ENCODE results near the gene MCTP1. TPM values are rescaled to one million over a fixed set of nuclear protein-coding genes. Genes with fewer than 3 reads are reported as not detected.

Gene MCTP1
- polyA plus RNA-seq, 1 donor (not counting 4 experiments of a cell fraction or from before 2014, with no cell fraction given): 4.9 TPM

DNA sequence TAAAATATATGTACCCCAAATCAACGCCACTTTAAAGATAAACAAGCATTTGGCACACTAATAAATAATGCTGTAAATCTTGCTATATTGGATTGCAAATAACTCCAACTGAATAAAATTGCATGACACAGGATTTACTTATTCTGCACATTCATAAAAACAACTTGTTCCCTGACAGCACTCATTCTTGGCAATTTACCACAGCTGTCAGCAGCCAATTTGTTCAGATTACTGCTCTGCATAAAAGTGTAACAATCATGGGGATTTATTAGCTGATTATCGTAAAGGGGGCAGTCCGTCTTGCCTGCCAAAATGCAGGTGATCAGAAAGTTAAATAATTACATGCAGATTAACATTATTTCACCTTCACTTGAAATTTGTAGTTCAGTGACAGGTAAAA lies 381.2 kb downstream of the MCTP1 start:
- TF ChIP-seq EZH2 (IDR thresholded peaks at IDR 0.05; ENCODE audit: low read length): no peak
- TF ChIP-seq, protein P1, sequence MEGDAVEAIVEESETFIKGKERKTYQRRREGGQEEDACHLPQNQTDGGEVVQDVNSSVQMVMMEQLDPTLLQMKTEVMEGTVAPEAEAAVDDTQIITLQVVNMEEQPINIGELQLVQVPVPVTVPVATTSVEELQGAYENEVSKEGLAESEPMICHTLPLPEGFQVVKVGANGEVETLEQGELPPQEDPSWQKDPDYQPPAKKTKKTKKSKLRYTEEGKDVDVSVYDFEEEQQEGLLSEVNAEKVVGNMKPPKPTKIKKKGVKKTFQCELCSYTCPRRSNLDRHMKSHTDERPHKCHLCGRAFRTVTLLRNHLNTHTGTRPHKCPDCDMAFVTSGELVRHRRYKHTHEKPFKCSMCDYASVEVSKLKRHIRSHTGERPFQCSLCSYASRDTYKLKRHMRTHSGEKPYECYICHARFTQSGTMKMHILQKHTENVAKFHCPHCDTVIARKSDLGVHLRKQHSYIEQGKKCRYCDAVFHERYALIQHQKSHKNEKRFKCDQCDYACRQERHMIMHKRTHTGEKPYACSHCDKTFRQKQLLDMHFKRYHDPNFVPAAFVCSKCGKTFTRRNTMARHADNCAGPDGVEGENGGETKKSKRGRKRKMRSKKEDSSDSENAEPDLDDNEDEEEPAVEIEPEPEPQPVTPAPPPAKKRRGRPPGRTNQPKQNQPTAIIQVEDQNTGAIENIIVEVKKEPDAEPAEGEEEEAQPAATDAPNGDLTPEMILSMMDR (optimal IDR thresholded peaks at IDR 0.05 in 1 of 3, IDR thresholded peaks at IDR 0.05 in 1 of 3, conservative IDR thresholded peaks at IDR 0.05 in 1 of 3; ENCODE audit: extremely low read depth in 1 of 3, insufficient read depth in 2 of 3, low read length in 3 of 3): no peak
- no peaks in the 10 kb centered on the region for H3K79me2 ChIP-seq (ENCODE audit: control insufficient read depth, insufficient read depth, low read length)
- no peak for FAIRE-seq
- H3K27ac ChIP-seq (ENCODE audit: control insufficient read depth, insufficient read depth, low read length): no peak overlapping the region
- no peaks in the 10 kb centered on the region for H3K36me3 ChIP-seq (ENCODE audit: control insufficient read depth in 2 of 2, extremely low read depth in 1 of 2, insufficient read depth in 2 of 2, low read length in 2 of 2)
- DNase-seq (ENCODE audit: low read depth, low spot score): no peak
- no peaks in the 10 kb centered on the region for H3K27me3 ChIP-seq (ENCODE audit: control insufficient read depth, extremely low read depth, insufficient read depth, low read length)
- peaks cover 11% of the 10 kb centered on the region for H3K4me1 ChIP-seq (ENCODE audit: control insufficient read depth, extremely low read depth, insufficient read depth, low read length)
- no peak overlapping the region for H2AFZ ChIP-seq (ENCODE audit: control insufficient read depth, low read length)
- H3K9ac ChIP-seq (ENCODE audit: control insufficient read depth, extremely low read depth, insufficient read depth, low read length): no peak overlapping the region
- no peaks in the 10 kb centered on the region for H3K9me1 ChIP-seq (ENCODE audit: control insufficient read depth, extremely low read depth, insufficient read depth, low read length)
- H3K9me3 ChIP-seq (ENCODE audit: control insufficient read depth, low read depth, low read length): no peaks in the 10 kb centered on the region
- dilution Hi-C loops (cut with MboI; ENCODE audit: extremely low pct_ligation_motif_present, low sequenced_read_pairs): no loop called here
- H3K4me3 ChIP-seq (ENCODE audit: control insufficient read depth in 2 of 3, extremely low read depth in 1 of 3, insufficient read depth in 2 of 3, low read depth in 1 of 3, low read length in 3 of 3): no peak overlapping the region
- no peak overlapping the region for H3K4me2 ChIP-seq (ENCODE audit: control insufficient read depth, extremely low read depth, insufficient read depth, low read depth, low read length)
- H4K20me1 ChIP-seq (ENCODE audit: control insufficient read depth, extremely low read depth, insufficient read depth, low read length): no peaks in the 10 kb centered on the region

DNA sequence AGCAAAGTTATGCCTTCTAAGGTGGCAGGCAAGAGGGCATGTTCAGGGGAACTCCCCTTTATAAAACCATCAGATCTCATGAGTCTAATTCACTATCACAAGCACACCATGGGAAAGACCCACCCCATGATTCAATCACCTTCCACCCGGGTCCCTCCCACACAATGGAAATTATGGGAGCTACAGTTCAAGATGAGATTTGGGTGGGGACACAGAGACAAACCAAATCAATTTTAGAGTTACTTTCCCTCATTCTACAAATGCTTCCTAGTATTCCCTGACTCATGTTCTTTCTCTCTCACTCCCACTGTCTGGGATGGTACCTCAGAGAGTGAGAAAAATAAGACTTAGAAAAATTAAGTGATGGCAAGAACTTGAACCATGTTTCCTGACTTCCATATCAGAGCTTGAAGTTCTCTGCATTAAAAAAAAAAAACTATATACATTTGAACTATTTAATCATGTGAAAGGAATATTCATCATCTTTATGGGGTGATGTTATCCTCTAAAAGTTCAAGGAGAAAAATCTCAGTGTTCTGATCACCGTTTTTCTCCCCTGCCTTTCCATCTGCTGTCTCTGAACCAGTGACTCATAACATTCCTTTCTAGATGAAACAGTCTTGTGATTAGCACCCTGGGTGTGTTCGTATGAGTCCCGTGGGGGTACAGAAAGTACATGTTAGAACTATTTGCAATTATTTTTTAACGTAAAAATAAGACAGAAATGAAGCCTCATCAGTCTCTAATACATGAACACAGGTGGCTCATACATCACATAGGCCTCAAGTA lies 383.5 kb downstream of the MCTP1 start:
- Histone ChIP-seq H3K9me3 (ENCODE audit: control insufficient read depth, low read depth, low read length) (no peaks in the 10 kb centered on the region), H3K27me3 (ENCODE audit: control insufficient read depth, extremely low read depth, insufficient read depth, low read length) (no peaks in the 10 kb centered on the region), H4K20me1 (ENCODE audit: control insufficient read depth, extremely low read depth, insufficient read depth, low read length) (no peaks in the 10 kb centered on the region), H3K4me2 (ENCODE audit: control insufficient read depth, extremely low read depth, insufficient read depth, low read depth, low read length) (peak overlapping the region; percentile 59), H3K4me1 (ENCODE audit: control insufficient read depth, extremely low read depth, insufficient read depth, low read length) (peaks cover 11% of the 10 kb centered on the region), H3K9me1 (ENCODE audit: control insufficient read depth, extremely low read depth, insufficient read depth, low read length) (no peaks in the 10 kb centered on the region), H3K79me2 (ENCODE audit: control insufficient read depth, insufficient read depth, low read length) (no peaks in the 10 kb centered on the region), H3K9ac (ENCODE audit: control insufficient read depth, extremely low read depth, insufficient read depth, low read length) (no peak overlapping the region), H3K27ac (ENCODE audit: control insufficient read depth, insufficient read depth, low read length) (peak overlapping the region; percentile 55), H3K36me3 (ENCODE audit: control insufficient read depth in 2 of 2, extremely low read depth in 1 of 2, insufficient read depth in 2 of 2, low read length in 2 of 2) (no peaks in the 10 kb centered on the region), H3K4me3 (ENCODE audit: control insufficient read depth in 2 of 3, extremely low read depth in 1 of 3, insufficient read depth in 2 of 3, low read depth in 1 of 3, low read length in 3 of 3) (no peak overlapping the region), H2AFZ (ENCODE audit: control insufficient read depth, low read length) (peak overlapping the region; percentile 76)
- FAIRE-seq (peak; percentile 66), DNase-seq (ENCODE audit: low read depth, low spot score) (peak; percentile 63)
- dilution Hi-C loops (cut with MboI; ENCODE audit: extremely low pct_ligation_motif_present, low sequenced_read_pairs): no loop called here
- TF ChIP-seq, protein P1 (optimal IDR thresholded peaks at IDR 0.05 in 1 of 3, IDR thresholded peaks at IDR 0.05 in 1 of 3, conservative IDR thresholded peaks at IDR 0.05 in 1 of 3; ENCODE audit: extremely low read depth in 1 of 3, insufficient read depth in 2 of 3, low read length in 3 of 3): no peak
